NCI-H82 (cell line): Measurements from ENCODE around the gene SLC24A4.

Experiments
- DNase-seq: peaks from one replicate; lab custom pipeline; 2025; lab: John Stamatoyannopoulos, UW

The SLC24A4 gene

GRCh38 chr14:92437729-92438285, 114.8 kb downstream of the SLC24A4 start:
- DNase-seq, result no peak

GRCh38 chr14:92439537-92440344, 116.8 kb downstream of the SLC24A4 start:
- no peak for DNase-seq

- DNase-seq, result no peak
Observed at GRCh38 chr14:92440345-92441003, 117.5 kb downstream of the SLC24A4 start.

- no peak for DNase-seq
Observed at GRCh38 chr14:92441751-92442504, 119.0 kb downstream of the SLC24A4 start.

GRCh38 chr14:92443167-92443566, 120.2 kb downstream of the SLC24A4 start:
- DNase-seq, result no peak

GRCh38 chr14:92443741-92444140, 120.8 kb downstream of the SLC24A4 start:
- no peak for DNase-seq

GRCh38 chr14:92446771-92447170, 123.8 kb downstream of the SLC24A4 start:
- no peak for DNase-seq

- DNase-seq, result no peak
Observed at GRCh38 chr14:92447416-92448197, 124.6 kb downstream of the SLC24A4 start.

- no peak for DNase-seq
Observed at GRCh38 chr14:92448786-92449185, 125.8 kb downstream of the SLC24A4 start.

GRCh38 chr14:92449404-92450181, 126.6 kb downstream of the SLC24A4 start:
- no peak for DNase-seq

- DNase-seq, result no peak
Observed at GRCh38 chr14:92450351-92451070, 127.5 kb downstream of the SLC24A4 start.

GRCh38 chr14:92451245-92451644, 128.3 kb downstream of the SLC24A4 start:
- no peak for DNase-seq

- no peak for DNase-seq
Observed at GRCh38 chr14:92451755-92452154, 128.8 kb downstream of the SLC24A4 start.

- DNase-seq, result no peak
Observed at GRCh38 chr14:92452471-92452870, 129.5 kb downstream of the SLC24A4 start.

- no peak for DNase-seq
Observed at GRCh38 chr14:92453691-92454090, 130.7 kb downstream of the SLC24A4 start.

- DNase-seq, result no peak
Observed at GRCh38 chr14:92455231-92455630, 132.3 kb downstream of the SLC24A4 start.

- DNase-seq, result peak; percentile 73
Observed at GRCh38 chr14:92456215-92457015, 133.4 kb downstream of the SLC24A4 start.

- no peak for DNase-seq
Observed at GRCh38 chr14:92457016-92457565, 134.1 kb downstream of the SLC24A4 start.
